ENCODE results near the gene MPHOSPH9.
"Not testable (repeated sequence)": the region's sequence is repeated elsewhere in the genome, so short reads cannot be mapped to it uniquely, and the experiment has no call there.

The MPHOSPH9 gene

DNA sequence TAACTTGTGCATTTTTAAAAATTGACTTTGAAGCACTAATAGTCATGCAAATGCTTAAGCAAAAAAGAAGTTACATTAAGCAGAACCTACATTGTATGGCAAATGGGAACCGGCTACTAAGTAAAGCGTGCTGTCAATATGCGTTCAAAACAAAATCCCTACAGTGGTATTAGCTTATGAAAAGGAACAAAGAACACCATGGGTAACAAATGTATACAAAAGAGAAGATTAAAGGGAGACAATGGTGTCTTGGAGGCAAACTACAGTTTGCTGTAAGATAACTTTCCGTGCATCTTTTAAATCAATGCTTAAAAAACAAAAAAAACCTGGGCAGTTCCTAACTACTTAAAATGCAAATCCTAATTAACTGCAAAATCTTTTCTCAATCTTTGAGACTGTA, 28.3 kb upstream of the MPHOSPH9 start:
- in situ Hi-C loops (cut with MboI; ENCODE audit: low sequenced_read_pairs), result no loop called here

DNA sequence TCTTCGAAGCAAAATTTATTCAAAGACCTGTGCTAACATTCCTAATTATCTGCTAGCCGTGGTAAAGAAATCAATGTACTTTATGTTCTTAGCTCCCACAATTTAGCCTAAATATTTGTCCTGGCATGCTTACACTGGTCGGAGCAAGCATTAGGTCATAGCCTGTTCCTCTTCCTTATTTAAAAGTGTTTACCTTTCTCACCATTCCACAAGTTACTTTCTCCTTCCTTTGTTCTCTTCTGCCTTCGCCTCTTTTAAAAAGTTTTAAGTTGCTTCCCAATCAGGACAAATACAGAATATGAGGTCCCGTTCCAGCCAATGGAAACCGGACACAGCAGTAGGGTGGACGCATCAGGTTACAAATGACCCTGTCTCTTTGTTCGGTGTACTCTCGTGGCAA, 27.1 kb upstream of the MPHOSPH9 start:
- in situ Hi-C loops (cut with MboI; ENCODE audit: low sequenced_read_pairs), result no loop called here

DNA sequence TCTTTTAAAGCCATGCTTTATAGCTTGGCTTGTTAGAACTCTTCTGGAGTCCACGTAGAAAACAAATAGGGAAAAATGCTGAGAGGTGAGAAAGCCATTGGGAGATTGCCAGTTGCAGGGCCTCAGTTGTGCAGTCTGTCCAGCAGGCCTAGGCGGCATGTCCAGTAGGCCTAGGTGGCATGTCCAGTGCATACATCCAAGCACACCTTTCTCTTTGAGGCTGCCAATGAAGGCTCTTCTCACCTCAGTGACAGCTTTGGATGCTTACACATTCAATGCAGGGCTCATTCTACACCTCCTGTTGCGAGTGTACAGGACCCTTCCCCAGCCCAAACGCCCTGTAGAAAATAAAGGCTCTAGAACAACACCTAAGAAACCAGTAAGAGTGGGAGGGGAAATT, 25.7 kb upstream of the MPHOSPH9 start:
- in situ Hi-C loops (cut with MboI; ENCODE audit: low sequenced_read_pairs), result no loop called here

DNA sequence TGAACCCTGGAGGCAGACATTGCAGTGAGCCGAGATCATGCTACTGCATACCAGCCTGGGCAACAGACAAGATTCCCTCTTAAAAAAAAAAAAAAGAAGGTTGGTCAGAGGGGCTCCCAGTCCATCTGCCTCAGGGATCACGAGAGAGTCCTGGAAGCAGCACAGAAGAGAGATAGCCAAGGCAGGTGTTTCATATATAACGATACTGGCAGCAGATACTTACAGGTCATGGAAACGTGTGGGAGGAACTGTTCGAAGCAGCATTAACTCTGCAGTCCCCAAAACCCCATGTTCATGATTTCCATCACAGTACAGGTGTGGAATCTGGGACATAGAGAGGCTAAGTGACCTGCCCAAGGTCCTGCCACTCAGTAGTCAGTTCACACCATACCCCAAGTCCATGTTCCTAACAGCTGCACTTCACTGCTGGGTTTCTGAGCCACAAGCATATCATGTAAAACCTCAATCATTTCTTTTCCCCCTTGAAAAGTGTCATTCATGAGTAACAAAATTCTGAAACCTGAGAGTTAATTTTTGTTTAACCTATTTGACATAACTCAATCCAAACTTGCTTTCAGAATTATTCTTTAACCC, 22.0 kb upstream of the MPHOSPH9 start:
- in situ Hi-C loops (cut with MboI; ENCODE audit: low sequenced_read_pairs), result no loop called here

DNA sequence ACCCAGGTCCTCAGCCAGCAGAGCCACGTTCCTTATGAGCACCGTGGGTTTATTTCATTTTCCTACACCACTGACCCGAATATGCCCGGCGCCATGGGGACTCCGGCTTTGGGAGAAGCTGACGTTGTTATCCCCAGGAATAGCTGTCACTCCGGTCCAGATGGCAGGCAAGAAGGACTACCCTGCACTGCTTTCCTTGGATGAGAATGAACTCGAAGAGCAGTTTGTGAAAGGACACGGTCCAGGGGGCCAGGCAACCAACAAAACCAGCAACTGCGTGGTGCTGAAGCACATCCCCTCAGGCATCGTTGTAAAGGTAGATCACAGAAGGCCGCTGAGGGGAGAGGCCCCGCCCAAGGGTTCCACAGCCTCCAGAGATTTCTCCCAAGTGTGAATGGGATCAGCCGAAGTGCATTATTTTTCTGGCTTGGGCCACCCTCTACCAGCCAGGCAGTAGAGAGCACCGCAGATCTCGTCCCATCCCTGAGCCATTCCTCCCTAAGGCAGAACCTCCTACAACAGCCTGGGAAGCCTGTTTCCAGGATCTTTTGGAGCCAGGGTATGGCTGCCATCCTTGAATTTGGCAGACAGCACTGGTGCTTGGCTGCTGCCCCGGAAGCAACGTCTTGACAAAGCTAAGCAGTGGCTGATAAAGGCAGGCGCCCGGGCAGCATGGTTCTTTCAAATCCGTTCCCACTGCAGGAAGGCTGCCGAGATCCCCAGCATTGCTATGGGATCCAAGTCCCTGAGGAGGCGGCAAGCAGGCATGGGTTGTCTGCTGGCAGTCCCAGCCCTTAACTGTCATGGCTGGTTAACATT, 20.9 kb upstream of the MPHOSPH9 start:
- in situ Hi-C loops (cut with MboI; ENCODE audit: low sequenced_read_pairs), result no loop called here

DNA sequence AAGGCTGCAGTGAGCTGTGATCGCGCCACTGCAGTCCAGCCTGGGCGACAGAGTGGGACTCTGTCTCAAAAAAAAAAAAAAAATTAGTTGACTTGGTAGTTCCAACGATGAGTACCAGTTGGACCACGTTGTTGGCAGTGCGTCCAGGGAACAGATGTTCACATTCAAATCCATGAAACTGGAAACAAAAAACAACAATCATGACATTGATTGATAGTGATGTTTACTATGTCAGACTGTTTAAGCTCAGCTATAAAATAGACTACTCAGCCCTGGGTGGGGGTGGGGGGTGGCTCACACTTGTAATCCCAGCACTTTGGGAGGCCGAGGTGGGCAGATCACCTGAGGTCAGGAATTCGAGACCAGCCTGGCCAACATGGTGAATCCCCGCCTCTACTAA, 19.4 kb upstream of the MPHOSPH9 start:
- in situ Hi-C loops (cut with MboI; ENCODE audit: low sequenced_read_pairs), result not testable (repeated sequence)

DNA sequence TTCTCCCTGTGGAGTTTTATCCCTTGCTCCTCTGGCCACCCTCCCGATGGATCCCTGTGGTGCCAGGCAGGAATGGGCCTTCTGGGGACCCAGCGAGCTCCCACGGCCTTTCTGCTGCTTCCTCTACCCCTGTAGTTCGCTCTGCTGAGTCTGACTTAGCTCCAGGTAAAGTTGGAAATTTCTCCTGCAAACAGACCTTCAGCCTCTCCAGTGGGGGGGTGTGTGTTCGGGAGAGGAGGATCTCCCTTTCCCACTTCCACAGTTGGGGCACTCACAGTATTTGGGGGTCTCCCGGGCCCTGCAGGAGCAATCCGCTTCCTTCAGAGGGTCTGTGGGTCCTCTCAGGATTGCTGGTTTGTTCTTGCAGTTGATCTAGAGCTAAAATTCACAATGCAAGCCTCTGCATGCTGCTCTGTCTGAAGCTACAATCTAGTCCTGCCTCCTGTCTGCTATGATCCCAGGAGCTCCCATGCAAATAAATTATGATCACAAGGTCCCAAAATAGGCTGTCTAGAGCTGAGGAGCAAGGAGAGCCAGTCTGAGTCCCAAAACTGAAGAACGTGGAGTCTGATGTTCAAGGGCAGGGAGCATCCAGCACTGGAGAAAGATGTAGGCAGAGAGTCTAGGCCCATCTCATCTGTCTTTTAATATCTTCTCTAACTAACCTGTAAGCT, 18.6 kb upstream of the MPHOSPH9 start:
- in situ Hi-C loops (cut with MboI; ENCODE audit: low sequenced_read_pairs), result no loop called here

DNA sequence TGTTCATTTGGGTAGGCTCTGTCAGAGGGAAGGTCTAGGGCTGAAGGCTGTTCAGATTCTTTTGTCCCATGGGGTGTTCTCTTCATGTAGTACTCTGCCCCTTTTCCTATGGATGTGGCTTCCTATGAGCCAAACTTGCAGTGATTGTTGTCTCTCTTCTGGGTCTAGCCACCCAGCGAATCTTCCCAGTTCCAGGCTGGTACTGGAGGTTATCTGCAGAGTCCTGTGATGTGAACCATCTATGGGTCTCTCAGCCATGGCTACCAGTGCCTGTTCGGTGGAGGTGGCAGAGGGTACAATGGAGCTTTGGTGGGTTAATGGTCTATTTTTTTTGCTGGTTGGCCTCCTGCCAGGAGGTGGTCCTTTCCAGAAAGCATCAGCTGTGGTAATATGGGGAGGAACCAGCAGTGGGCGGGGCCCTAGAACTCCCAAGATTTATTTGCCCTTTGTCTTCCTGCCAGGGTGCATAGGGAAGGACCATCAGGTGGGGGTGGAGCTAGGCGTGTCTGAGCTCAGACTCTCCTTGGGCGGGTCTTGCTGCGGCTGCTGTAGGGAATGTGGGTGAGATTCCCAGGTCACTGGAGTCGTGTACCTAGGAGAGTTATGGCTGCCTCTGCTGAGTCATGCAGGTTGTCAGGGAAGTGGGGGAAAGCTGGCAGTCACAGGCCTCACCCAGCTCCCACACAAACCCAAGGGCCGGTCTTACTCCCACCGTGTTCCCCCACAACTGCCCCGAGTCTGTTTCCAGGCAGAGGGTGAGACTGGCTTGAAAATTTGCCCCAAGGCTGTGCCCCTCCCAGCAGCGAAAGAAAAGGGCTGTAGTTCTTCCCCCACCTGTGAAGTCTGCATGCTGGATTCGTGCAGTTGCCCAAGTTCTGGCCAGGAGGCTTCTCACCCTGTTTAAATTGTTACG, 17.8 kb upstream of the MPHOSPH9 start:
- in situ Hi-C loops (cut with MboI; ENCODE audit: low sequenced_read_pairs), result no loop called here

DNA sequence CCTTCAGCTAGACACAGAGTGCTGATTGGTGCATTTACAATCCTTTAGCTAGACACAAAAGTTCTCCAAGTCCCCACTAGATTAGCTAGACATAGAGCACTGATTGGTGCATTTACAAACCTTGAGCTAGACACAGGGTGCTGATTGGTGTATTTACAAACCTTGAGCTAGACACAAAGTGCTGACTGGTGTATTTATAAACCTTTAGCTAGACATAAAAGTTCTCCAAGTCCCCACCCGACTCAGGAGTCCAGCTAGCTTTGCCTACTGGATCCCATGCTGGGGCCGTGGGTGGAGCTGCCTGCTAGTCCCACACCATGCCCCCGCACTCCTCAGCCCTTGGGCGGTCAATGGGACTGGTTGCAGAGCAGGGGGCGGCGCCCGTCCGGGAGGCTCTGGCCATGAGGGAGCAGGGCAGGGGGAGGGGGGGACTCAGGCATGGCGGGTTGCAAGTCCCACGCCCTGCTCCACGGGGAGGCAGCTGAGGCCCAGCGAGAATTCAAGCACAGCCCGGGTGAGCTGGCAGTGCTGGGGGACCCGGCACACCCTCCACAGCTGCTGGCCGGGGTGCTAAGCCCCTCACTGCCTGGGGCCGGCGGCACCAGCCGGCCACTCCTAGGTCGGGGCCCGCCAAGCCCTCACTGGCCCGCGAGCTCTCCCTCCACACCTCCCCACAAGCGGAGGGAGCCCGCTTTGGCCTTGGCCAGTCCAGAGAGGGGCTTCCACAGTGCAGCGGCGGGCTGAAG, 16.2 kb upstream of the MPHOSPH9 start:
- in situ Hi-C loops (cut with MboI; ENCODE audit: low sequenced_read_pairs), result loop anchor here (25.0 kb wide), 1 partner anchor 412 kb away; the partner anchor contains the start of gene HIP1R

DNA sequence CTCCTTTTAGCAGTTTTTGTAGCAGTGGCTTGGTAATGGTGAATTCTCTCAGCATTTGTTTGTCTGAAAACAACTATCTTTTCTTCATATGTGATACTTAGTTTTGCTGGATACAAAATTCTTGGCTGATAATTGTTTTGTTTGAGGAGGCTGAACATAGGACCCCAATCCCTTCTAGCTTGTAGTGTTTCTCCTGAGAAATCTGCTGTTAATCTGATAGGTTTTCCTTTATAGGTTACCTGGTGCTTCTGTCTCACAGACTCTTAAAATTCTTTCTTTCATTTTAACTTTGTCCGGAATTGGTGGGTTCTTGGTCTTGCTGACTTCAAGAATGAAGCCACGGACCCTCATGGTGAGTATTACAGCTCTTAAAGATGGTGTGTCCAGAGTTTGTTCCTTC, 15.2 kb upstream of the MPHOSPH9 start:
- in situ Hi-C loops (cut with MboI; ENCODE audit: low sequenced_read_pairs), result loop anchor here (25.0 kb wide), 1 partner anchor 411 kb away; the partner anchor contains the start of gene HIP1R

DNA sequence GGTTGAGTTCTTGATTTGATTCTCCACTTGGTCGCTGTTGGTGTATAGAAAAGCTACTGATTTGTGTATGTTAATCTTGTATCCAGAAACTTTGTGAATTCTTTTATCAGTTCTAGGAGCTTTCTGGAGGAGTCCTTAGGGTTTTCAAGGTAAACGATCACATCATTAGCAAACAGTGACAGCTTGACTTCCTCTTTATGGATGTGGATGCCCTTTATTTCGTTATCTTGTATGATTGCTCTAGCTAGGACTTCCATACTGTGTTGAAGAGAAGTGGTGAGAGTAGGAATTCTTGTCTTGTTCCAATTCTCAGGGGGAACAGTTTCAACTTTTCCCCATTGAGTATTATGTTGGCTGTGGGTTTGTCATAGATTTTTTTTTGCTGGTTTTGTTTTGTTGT, 12.7 kb upstream of the MPHOSPH9 start:
- in situ Hi-C loops (cut with MboI; ENCODE audit: low sequenced_read_pairs), result loop anchor here (25.0 kb wide), 1 partner anchor 408 kb away; the partner anchor contains the start of gene HIP1R

DNA sequence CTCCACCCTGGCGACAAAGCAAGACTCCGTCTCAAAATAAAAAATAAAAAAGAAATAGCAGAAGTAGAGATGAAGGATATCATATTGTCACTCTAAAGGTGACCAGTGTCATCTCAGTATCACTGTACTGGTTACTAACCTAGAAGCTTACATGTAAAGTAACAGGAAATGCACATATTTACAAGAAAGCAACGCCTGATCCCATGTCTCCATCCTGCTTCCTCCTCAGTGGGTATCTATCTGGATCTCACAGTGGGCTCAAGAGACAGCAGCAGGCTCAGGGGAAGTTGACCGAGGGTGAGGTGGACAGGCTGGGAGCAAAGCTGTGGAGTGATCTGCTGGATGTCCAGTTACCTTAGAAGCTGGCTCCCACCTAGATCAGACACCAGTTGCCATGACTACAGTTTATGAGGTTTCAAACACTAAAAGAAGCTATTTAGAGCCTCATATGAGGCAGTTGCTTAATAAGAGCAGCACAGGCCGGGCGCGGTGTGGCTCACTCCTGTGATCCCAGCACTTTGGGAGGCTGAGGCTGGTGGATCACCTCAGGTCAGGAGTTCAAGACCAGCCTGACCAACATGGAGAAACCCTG, 10.8 kb upstream of the MPHOSPH9 start:
- in situ Hi-C loops (cut with MboI; ENCODE audit: low sequenced_read_pairs), result loop anchor here (25.0 kb wide), 1 partner anchor 406 kb away; the partner anchor contains the start of gene HIP1R

DNA sequence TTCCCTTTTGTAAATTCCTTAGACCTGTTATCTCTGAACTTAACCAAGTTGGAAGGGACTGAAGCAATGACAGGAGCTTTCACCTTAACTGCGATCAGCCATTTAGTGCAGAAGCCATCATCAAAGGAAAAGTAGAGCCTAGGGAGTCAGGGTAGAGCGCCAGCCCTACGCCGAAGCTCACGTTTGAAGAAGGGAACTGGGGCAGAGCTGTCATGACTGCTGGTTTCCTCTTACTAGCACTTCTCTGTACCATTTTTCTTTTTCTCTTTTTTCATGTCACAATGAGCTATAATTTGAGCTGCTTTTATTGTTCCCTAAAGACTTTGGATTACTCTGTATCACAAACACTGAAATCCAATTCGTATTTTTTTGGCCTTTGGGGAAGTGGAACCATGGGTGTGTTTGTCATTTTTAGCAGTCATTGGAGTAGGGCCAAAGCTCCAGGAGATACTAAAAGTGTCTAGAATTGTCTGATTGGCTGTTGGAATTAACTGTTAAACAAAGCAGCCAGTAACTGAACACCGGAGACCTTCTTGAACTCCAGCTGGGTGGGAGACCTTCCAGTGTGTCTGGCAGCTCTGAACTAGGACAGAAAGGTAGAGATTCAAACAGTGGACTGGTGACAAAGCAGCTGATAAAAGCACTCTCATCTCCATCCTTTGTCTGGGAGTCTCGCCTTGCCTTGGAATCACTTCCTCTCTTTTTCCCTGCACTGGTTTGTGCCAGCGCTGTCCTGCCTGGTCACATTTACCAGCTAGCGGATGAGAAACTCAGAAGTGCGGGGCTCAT, 9.4 kb upstream of the MPHOSPH9 start:
- in situ Hi-C loops (cut with MboI; ENCODE audit: low sequenced_read_pairs), result loop anchor here (25.0 kb wide), 1 partner anchor 405 kb away; the partner anchor contains the start of gene HIP1R

DNA sequence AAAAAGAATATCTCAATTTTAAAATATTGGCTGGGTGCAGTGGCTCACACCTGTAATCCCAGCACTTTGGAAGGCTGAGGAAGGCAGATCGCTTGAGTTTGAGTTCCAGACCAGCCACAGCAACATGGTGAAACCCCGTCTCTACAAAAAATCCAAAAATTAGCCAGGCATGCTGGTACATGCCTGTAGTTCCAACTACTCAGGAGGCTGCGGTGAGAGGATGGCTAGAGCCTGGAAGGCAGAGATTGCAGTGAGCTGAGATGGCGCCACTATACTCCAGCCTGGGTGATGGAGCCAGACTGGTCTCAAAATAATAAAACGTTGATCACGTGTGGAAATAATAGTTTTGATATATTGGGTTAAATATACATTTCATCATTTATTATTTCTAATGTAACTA, 6.0 kb upstream of the MPHOSPH9 start:
- in situ Hi-C loops (cut with MboI; ENCODE audit: low sequenced_read_pairs), result loop anchor here (25.0 kb wide), 1 partner anchor 402 kb away; the partner anchor contains the start of gene HIP1R

DNA sequence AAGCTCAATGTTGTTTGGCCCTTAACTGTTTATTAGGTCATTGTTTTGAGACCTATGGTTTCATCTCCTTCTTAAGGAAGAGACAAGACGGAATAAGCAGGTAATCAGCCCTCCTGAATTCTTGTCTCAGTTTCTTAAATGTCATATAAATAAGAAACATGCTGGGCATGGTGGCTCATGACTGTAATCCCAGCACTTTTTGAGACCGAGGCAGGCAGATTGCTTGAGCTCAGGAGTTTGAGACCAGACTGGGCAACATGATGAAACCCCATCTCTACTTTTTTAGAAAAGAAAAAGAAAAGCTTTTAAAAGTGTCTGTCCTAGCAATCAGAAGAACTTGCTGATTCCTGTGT, 5.4 kb upstream of the MPHOSPH9 start:
- in situ Hi-C loops (cut with MboI; ENCODE audit: low sequenced_read_pairs), result loop anchor here (25.0 kb wide), 1 partner anchor 401 kb away; the partner anchor contains the start of gene HIP1R

DNA sequence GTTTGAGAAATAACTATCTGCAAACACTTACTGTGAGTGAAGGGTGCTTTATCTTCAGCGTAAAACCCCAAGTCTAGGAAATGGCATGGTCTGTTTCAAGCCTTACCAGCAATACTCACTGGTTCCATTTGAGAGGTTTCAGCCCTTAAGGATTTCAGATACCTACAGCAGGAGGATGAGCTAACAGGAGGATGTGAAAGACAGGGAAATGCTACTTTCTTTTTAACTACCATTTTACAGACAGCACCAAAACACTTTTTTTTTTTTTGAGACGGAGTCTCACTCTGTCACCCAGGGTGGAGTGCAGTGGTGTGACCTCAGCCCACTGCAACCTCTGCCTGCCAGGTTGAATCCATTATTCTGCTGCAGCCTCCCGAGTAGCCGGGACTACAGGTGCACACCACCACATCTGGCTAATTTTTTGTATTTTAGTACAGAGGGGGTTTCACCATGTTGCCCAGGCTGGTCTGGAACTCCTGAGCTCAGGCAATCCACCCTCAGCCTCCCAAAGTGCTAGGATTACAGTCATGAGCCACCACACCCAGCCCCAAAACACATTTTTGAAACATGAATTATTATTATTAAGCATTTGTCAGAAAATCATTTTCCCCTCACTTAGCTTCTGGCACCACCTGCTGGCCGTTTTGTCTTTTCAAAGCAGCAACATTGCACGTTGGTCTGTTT, 4.8 kb upstream of the MPHOSPH9 start:
- in situ Hi-C loops (cut with MboI; ENCODE audit: low sequenced_read_pairs), result loop anchor here (25.0 kb wide), 1 partner anchor 400 kb away; the partner anchor contains the start of gene HIP1R

DNA sequence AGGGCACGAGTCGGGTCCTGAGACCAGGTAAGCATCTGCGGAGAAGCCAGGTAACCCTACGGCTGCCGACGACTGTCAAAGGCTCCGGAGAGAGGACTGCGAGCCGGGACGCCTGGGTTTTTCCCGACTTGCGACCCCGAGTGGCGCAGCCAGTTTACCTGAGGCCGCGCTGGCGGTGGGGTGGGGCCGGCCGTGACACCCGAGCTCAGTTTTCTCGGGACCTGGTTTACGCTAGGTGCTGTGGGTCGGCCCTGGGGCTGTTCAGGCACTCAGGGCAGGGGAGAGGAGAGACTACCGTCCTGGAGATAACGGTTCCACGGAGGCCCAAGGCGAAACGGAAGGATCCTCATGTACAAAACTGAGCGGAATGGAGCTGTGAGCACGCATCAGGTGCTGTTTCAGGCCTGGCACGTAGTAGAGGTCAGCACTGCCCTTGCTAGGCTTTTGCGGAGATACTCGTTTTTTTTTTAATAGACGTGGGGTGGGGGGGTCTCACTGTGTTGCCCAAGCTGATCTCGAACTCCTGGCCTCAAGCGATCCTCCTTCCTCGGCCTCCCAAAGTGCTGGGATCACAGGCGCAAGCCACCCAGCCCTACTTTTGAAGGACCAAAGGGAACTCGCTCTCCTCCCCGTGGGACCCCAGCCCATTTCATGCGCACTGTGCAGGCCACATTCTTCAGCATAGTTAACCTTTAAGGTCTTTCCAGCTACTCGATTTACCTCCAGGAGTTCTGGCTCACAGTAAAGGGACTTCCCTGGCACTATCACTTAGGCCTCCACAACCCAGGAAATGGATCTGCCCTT, 766 bp upstream of the MPHOSPH9 start:
- in situ Hi-C loops (cut with MboI; ENCODE audit: low sequenced_read_pairs), result loop anchor here (25.0 kb wide), 1 partner anchor 396 kb away; the partner anchor contains the start of gene HIP1R

Data from HL-60/S4 treated with retinoic acid at 250 ng/mL for 4 days and 3 days (cell line).